ENCODE data around the gene HES7. TPM values are rescaled to one million over a fixed set of nuclear protein-coding genes. Genes with fewer than 3 reads are reported as not detected.

The HES7 gene
- total RNA-seq, 1 experiment from 2014 or later = 3.1 TPM

DNA sequence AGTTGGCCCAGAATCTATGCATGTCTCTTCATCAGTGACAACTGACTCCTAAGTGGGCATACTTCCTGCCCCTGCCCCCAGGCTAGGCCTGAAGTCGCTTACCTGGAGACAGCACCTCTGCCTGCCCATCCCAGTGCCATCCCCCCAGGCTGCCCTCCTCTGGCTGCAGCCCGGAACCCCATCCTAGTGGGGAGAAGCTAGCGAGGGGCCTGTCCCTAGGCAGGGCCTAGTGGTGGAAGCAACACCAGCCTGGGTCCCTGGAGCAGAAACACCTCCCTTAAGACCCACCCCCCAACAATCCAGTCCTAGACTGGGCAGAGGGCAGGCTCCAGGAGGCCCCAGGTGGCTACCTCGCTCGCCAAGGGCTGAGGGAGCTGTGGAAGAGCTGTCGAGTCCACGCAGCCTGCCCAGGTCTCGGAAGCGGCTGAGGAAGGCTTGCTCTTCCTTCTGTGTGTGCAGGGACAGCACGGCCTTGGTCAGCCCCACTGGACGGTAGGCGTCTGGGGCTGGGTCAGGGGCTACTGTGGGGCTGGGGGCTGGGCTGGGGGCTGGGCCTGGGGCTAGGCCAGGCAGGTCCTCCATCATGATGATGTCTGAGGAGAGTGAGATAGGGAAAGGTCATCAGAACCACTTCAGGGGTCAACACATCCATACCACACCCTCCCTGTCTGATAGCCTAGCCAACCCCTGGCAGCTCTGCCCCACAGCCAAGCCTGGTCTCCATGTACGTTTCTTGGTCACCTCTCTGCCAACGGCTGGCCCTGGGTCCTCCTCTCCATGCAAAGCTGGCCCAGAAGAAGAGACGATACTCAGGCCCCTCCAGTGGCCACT is 20.7 kb upstream of the HES7 start (continued):
- TF ChIP-seq JUN (CRISPR knock-in tag; IDR thresholded peaks at IDR 0.05) (no peak), ETV6 (CRISPR knock-in tag; IDR thresholded peaks at IDR 0.05) (no peak), SP1 (CRISPR knock-in tag; conservative IDR thresholded peaks at IDR 0.05) (no peak), FOXJ3 (CRISPR knock-in tag; IDR thresholded peaks at IDR 0.05; ENCODE audit: borderline replicate concordance) (no peak), NR2C2 (CRISPR knock-in tag; IDR thresholded peaks at IDR 0.05) (no peak)
- TF ChIP-seq, protein P1, sequence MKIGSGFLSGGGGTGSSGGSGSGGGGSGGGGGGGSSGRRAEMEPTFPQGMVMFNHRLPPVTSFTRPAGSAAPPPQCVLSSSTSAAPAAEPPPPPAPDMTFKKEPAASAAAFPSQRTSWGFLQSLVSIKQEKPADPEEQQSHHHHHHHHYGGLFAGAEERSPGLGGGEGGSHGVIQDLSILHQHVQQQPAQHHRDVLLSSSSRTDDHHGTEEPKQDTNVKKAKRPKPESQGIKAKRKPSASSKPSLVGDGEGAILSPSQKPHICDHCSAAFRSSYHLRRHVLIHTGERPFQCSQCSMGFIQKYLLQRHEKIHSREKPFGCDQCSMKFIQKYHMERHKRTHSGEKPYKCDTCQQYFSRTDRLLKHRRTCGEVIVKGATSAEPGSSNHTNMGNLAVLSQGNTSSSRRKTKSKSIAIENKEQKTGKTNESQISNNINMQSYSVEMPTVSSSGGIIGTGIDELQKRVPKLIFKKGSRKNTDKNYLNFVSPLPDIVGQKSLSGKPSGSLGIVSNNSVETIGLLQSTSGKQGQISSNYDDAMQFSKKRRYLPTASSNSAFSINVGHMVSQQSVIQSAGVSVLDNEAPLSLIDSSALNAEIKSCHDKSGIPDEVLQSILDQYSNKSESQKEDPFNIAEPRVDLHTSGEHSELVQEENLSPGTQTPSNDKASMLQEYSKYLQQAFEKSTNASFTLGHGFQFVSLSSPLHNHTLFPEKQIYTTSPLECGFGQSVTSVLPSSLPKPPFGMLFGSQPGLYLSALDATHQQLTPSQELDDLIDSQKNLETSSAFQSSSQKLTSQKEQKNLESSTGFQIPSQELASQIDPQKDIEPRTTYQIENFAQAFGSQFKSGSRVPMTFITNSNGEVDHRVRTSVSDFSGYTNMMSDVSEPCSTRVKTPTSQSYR (CRISPR knock-in tag; IDR thresholded peaks at IDR 0.05) = no peak

DNA sequence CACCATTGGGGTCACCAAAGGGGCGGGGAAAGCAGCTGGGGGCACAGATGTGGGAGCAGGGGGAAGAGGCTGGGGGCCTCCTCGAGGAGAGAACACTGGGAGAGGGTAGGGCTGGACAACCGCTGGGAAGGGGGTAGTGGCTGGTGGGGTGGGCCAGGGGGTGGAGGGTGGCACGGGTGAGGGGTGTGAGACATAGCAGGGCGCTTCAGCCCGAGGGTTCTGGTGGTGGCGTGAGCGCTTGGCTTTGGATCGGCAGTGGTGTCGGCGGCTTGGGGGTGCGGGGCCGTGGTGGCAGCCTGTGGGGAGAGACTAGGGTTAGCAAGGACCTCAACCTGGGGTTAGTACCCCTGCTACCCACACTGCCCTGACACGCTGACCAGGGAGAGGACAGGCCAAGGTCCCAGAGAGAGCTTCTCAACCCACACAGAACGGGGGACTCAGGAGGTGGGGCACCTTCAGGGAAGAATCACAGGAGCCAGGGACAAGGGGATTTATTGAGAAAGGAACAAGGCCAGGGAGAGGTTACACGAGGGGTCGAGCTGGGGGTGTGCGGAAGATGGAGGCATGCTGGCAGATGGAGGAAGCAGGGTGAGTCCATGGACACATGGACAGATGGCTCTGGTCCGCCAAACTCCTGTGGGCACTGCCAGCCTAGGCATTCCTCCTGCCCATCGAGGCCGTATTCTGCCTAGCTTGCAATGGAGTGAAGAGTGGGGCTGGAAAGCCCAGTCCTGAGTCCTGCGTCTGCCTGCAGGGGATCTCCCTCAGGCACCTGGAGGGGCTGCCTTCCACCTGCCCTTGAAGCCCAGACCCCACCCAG is 19.9 kb upstream of the HES7 start:
- TF ChIP-seq, protein P2, sequence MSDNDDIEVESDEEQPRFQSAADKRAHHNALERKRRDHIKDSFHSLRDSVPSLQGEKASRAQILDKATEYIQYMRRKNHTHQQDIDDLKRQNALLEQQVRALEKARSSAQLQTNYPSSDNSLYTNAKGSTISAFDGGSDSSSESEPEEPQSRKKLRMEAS (CRISPR knock-in tag; IDR thresholded peaks at IDR 0.05) = no peak
- no peak for TF ChIP-seq HMGA2 (CRISPR knock-in tag; IDR thresholded peaks at IDR 0.05)
- TF ChIP-seq, protein P3, sequence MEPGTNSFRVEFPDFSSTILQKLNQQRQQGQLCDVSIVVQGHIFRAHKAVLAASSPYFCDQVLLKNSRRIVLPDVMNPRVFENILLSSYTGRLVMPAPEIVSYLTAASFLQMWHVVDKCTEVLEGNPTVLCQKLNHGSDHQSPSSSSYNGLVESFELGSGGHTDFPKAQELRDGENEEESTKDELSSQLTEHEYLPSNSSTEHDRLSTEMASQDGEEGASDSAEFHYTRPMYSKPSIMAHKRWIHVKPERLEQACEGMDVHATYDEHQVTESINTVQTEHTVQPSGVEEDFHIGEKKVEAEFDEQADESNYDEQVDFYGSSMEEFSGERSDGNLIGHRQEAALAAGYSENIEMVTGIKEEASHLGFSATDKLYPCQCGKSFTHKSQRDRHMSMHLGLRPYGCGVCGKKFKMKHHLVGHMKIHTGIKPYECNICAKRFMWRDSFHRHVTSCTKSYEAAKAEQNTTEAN (CRISPR knock-in tag; IDR thresholded peaks at IDR 0.05) = no peak
- TF ChIP-seq, protein P4, sequence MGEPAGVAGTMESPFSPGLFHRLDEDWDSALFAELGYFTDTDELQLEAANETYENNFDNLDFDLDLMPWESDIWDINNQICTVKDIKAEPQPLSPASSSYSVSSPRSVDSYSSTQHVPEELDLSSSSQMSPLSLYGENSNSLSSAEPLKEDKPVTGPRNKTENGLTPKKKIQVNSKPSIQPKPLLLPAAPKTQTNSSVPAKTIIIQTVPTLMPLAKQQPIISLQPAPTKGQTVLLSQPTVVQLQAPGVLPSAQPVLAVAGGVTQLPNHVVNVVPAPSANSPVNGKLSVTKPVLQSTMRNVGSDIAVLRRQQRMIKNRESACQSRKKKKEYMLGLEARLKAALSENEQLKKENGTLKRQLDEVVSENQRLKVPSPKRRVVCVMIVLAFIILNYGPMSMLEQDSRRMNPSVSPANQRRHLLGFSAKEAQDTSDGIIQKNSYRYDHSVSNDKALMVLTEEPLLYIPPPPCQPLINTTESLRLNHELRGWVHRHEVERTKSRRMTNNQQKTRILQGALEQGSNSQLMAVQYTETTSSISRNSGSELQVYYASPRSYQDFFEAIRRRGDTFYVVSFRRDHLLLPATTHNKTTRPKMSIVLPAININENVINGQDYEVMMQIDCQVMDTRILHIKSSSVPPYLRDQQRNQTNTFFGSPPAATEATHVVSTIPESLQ (CRISPR knock-in tag; IDR thresholded peaks at IDR 0.05) = no peak
- CTCF ChIA-PET = no interaction called here
- POLR2A ChIA-PET = interaction anchor here (0.7 kb wide), 1 partner anchor 13 kb away, joined by 3 read pairs; no protein-coding TSS in a partner anchor
- DNase-seq (ENCODE audit: low spot score) (no peak), ATAC-seq (no peak)
- Mint-ChIP-seq H3K4me1 (no peaks in the 10 kb centered on the region), H3K9me3 (no peaks in the 10 kb centered on the region), H3K27me3 (ENCODE audit: low read depth) (no peaks in the 10 kb centered on the region), H3K4me3 (no peak overlapping the region), H3K27ac (no peak overlapping the region; the same call in 1 of the 2 replicates), H3K36me3 (peaks cover 40% of the 10 kb centered on the region)

DNA sequence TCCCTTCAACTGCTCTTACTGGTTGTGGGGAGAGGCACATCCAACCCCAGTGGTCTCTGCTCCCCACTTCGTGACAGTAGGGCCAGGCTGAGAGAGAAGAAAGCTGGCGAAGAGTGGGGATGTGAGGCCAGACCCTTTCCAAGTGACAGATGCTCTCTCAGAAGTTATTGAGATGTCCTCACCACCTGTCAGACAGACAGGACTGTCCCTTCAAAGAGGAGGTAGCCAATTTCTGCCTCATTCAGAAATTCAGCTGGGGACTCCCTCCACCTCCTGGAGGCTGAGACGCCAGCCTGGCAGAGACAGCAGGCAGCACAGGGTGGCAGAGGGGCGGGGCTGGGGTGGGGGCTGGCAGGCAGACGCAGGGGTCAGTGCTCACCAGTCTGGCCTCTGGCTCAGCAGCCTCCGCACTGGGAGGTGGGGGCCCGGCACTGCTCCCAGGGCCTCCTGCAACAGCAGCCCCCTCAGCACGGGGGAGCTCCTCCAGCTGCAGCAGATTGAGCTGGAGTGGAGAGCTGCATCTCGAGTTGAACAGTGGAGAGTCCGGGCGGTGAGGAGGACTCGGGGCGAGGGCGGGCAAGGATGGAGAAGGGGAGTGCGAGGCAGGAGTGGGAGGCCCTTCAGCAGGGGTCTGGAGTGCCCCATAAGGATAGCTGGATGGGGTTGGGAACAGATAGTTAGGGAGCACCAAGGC is 19.1 kb upstream of the HES7 start:
- Mint-ChIP-seq H3K9me3 (no peaks in the 10 kb centered on the region), H3K4me1 (no peaks in the 10 kb centered on the region), H3K4me3 (no peak overlapping the region), H3K27ac (no peak overlapping the region), H3K36me3 (peaks cover 35% of the 10 kb centered on the region), H3K27me3 (ENCODE audit: low read depth) (no peaks in the 10 kb centered on the region)
- POLR2A ChIA-PET = interaction anchor here (0.7 kb wide), 1 partner anchor 13 kb away, joined by 3 read pairs; no protein-coding TSS in a partner anchor
- CTCF ChIA-PET = no interaction called here
- TF ChIP-seq, protein P5, sequence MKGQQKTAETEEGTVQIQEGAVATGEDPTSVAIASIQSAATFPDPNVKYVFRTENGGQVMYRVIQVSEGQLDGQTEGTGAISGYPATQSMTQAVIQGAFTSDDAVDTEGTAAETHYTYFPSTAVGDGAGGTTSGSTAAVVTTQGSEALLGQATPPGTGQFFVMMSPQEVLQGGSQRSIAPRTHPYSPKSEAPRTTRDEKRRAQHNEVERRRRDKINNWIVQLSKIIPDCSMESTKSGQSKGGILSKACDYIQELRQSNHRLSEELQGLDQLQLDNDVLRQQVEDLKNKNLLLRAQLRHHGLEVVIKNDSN (CRISPR knock-in tag; IDR thresholded peaks at IDR 0.05) = no peak
- no peak for TF ChIP-seq ZBTB21 (CRISPR knock-in tag; IDR thresholded peaks at IDR 0.05; ENCODE audit: borderline replicate concordance)
- TF ChIP-seq, protein P6, sequence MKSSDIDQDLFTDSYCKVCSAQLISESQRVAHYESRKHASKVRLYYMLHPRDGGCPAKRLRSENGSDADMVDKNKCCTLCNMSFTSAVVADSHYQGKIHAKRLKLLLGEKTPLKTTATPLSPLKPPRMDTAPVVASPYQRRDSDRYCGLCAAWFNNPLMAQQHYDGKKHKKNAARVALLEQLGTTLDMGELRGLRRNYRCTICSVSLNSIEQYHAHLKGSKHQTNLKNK (CRISPR knock-in tag; IDR thresholded peaks at IDR 0.05) = no peak
- TF ChIP-seq NR1H2 (CRISPR knock-in tag; IDR thresholded peaks at IDR 0.05) = no peak
- TF ChIP-seq, protein P7, sequence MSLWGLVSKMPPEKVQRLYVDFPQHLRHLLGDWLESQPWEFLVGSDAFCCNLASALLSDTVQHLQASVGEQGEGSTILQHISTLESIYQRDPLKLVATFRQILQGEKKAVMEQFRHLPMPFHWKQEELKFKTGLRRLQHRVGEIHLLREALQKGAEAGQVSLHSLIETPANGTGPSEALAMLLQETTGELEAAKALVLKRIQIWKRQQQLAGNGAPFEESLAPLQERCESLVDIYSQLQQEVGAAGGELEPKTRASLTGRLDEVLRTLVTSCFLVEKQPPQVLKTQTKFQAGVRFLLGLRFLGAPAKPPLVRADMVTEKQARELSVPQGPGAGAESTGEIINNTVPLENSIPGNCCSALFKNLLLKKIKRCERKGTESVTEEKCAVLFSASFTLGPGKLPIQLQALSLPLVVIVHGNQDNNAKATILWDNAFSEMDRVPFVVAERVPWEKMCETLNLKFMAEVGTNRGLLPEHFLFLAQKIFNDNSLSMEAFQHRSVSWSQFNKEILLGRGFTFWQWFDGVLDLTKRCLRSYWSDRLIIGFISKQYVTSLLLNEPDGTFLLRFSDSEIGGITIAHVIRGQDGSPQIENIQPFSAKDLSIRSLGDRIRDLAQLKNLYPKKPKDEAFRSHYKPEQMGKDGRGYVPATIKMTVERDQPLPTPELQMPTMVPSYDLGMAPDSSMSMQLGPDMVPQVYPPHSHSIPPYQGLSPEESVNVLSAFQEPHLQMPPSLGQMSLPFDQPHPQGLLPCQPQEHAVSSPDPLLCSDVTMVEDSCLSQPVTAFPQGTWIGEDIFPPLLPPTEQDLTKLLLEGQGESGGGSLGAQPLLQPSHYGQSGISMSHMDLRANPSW (CRISPR knock-in tag; conservative IDR thresholded peaks at IDR 0.05; ENCODE audit: low read depth) = no peak
- TF ChIP-seq FOXJ3 (CRISPR knock-in tag; IDR thresholded peaks at IDR 0.05; ENCODE audit: borderline replicate concordance) = no peak
- no peak for TF ChIP-seq CREM (CRISPR knock-in tag; IDR thresholded peaks at IDR 0.05)
- TF ChIP-seq ZNF416 (CRISPR knock-in tag; IDR thresholded peaks at IDR 0.05) = no peak
- no peak for TF ChIP-seq KAT7 (CRISPR knock-in tag; IDR thresholded peaks at IDR 0.05; ENCODE audit: borderline replicate concordance)
- no peak for TF ChIP-seq ETV6 (CRISPR knock-in tag; IDR thresholded peaks at IDR 0.05)
- no peak for TF ChIP-seq ZNF396 (CRISPR knock-in tag; IDR thresholded peaks at IDR 0.05; ENCODE audit: borderline replicate concordance)
- ATAC-seq (no peak), DNase-seq (ENCODE audit: low spot score) (no peak)
